Caki2 (cell line): ENCODE results near the gene GPC6. TPM values are rescaled to one million over a fixed set of nuclear protein-coding genes. Genes with fewer than 3 reads are reported as not detected.

Source experiments
- DNase-seq: peaks from one replicate; pipeline ENCODE4 v3.0.0-alpha.2; 2015; ENCODE audit warnings: low read depth
- in situ Hi-C: cut with HindIII; loops from 2 replicates; pipeline ENCODE4 v1.10.0; 2016; ENCODE audit warnings: low sequenced_read_pairs, low pct_unique_long_range_greater_than_20kb, mixed read lengths
- total RNA-seq: library from RNA; depleted of rRNA; stranded (reverse); fragments of >200 nt; shearing (Covaris generic); gene quantifications from 2 replicates; pipeline ENCODE4 v1.2.3, GENCODE V29; 2014; ENCODE audit warnings: low replicate concordance

Gene GPC6
- total RNA-seq, 1 experiment from 2014 or later, result 6.7 TPM

- DNase-seq, result no peak
- in situ Hi-C loops, result no loop called here
Measured at GRCh38 chr13:94170145-94170571, 943.6 kb downstream of the GPC6 start.

GRCh38 chr13:94172416-94172815, 945.8 kb downstream of the GPC6 start:
- DNase-seq, result no peak
- in situ Hi-C loops, result no loop called here

GRCh38 chr13:94173312-94173854, 946.8 kb downstream of the GPC6 start:
- in situ Hi-C loops, result no loop called here
- no peak for DNase-seq

- in situ Hi-C loops, result no loop called here
- DNase-seq, result no peak
Measured at GRCh38 chr13:94174009-94174408, 947.4 kb downstream of the GPC6 start.

- DNase-seq, result no peak
- in situ Hi-C loops, result no loop called here
Measured at GRCh38 chr13:94175076-94175475, 948.5 kb downstream of the GPC6 start.

GRCh38 chr13:94176561-94176960, 950.0 kb downstream of the GPC6 start:
- in situ Hi-C loops, result no loop called here
- DNase-seq, result no peak

GRCh38 chr13:94177041-94177440, 950.4 kb downstream of the GPC6 start:
- in situ Hi-C loops, result no loop called here
- DNase-seq, result no peak

GRCh38 chr13:94178625-94179244, 952.1 kb downstream of the GPC6 start:
- no peak for DNase-seq
- in situ Hi-C loops, result no loop called here

GRCh38 chr13:94181461-94182107, 955.0 kb downstream of the GPC6 start:
- DNase-seq, result peak; percentile 27
- in situ Hi-C loops, result no loop called here

GRCh38 chr13:94182185-94182761, 955.7 kb downstream of the GPC6 start:
- no peak for DNase-seq
- in situ Hi-C loops, result no loop called here

- DNase-seq, result no peak
- in situ Hi-C loops, result no loop called here
Measured at GRCh38 chr13:94186470-94186869, 959.9 kb downstream of the GPC6 start.

GRCh38 chr13:94188201-94188854, 961.7 kb downstream of the GPC6 start:
- DNase-seq, result no peak
- in situ Hi-C loops, result no loop called here

- in situ Hi-C loops, result no loop called here
- no peak for DNase-seq
Measured at GRCh38 chr13:94192431-94192975, 965.9 kb downstream of the GPC6 start.

GRCh38 chr13:94195715-94196114, 969.1 kb downstream of the GPC6 start:
- peak; percentile 45 for DNase-seq
- in situ Hi-C loops, result no loop called here

GRCh38 chr13:94196413-94196812, 969.8 kb downstream of the GPC6 start:
- no peak for DNase-seq
- in situ Hi-C loops, result no loop called here

GRCh38 chr13:94198681-94199080, 972.1 kb downstream of the GPC6 start:
- no peak for DNase-seq
- in situ Hi-C loops, result no loop called here

GRCh38 chr13:94199135-94199534, 972.5 kb downstream of the GPC6 start:
- in situ Hi-C loops, result no loop called here
- no peak for DNase-seq

GRCh38 chr13:94201022-94201421, 974.4 kb downstream of the GPC6 start:
- in situ Hi-C loops, result no loop called here
- no peak for DNase-seq

GRCh38 chr13:94204163-94204562, 977.6 kb downstream of the GPC6 start:
- in situ Hi-C loops, result no loop called here
- DNase-seq, result no peak
